ACHN (cell line): ENCODE data around the gene SEPTIN12.

Source experiments
- DNase-seq: peaks from one replicate; pipeline ENCODE4 v3.0.0-alpha.2; 2015
- in situ Hi-C: cut with HindIII; loops from 2 replicates; pipeline ENCODE4 v1.10.0; 2017; ENCODE audit warnings: low sequenced_read_pairs, low pct_ligation_motif_present, low pct_unique_long_range_greater_than_20kb

SEPTIN12 gene, protein sequence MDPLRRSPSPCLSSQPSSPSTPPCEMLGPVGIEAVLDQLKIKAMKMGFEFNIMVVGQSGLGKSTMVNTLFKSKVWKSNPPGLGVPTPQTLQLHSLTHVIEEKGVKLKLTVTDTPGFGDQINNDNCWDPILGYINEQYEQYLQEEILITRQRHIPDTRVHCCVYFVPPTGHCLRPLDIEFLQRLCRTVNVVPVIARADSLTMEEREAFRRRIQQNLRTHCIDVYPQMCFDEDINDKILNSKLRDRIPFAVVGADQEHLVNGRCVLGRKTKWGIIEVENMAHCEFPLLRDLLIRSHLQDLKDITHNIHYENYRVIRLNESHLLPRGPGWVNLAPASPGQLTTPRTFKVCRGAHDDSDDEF

DNA sequence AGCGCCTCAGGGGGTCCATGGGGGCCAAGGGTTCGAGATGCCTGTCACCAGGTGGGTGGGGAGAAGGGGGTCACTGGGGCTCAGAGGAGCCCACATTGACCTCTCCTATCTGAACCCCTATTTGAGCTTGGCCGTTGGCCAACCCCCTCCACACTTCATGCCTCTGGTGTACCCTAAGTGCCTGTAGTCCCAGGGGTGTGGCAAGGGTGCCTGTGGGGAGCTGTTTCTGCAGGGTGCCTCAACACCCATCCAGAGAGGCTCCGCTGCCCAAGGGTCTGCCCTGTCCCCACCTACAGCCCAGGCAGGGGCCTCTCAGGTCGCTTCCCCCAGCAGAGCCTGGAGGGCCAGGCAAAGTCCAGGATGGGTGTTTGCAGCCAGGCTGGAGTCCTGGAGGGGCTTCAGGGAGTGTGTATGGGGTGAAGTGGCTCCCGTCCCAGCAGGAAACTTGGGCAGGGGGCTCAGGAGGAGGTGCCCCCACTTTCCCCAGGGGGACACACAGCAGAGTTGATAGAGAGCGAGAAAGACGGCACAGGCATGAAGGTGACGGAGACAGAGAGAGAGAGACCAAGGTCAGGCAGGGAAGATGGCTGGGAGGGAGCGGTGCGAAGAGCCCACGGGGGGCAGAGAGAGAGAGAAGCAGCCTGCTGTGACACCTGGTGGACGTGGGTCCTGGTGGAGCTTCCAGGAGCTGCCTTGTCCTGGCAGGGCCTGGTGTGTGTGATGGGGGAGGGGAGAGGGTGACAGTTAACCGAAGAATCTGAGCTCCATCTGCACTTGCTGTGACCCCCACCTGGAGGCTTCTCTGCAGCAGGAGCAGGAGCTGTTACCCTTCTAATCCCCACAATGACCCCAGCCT is at the start of gene SEPTIN12:
Gene SEPTIN12, minus strand, starts transcription at position 719 of the 856 bp plus-strand sequence. Its CDS starts 700 bp downstream, at position 19.
- in situ Hi-C loops: no loop called here
- no peak for DNase-seq

DNA sequence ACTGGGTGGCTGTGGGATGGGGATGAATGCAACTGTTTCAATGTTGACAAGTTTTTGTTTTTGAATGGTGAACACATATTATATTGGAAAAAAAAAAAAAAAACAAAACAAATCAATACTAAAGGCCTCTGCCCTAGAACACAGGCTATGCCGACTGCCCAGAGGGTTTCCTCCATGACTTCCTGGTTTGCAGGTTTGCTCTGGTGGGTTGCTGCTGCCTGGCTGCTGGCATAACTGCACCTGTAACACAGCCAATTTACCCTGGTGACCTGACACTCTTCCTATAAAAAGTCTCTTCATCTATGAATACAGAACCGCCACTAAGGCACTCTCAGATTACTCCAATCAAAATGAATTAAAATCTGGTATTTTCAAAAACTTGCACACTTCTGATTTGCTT is 48.6 kb upstream of the SEPTIN12 start:
- in situ Hi-C loops: no loop called here
- no peak for DNase-seq

- DNase-seq: no peak
- in situ Hi-C loops: no loop called here
These were observed 45.4 kb upstream of the SEPTIN12 start for GRCh38 chr16:4833584-4833983.

DNA sequence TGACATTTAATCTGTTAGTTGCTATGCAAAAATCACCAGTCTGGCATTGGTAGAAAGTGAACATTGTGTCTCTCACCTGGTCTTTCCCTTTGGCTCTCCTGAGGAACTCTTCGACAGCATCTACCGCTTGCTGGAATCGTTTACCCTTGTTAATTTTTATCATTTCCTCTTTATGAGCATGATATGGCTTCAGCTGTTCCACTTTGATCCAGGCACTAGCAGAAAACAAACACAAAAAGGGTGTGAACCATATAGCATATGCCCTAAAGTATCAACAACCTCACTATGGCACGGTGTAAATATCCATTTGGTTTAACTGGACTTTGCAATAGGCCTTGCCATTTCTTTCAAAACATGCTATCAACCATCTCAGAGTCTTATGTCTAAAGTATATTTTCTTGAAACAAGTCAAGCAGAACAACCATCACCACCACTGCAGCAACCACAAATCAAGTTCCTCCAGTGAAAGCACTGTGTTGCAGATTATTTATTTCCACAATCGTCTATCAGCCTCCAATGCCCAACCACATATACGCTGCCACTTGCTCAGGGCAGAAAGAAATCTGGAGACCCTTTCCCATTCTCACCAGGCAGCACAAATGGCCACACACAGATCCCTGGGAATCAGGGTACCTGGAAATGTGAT is 44.7 kb upstream of the SEPTIN12 start:
- in situ Hi-C loops: no loop called here
- no peak for DNase-seq

GRCh38 chr16:4831616-4832015 is 43.5 kb upstream of the SEPTIN12 start:
- in situ Hi-C loops: no loop called here
- no peak for DNase-seq

GRCh38 chr16:4830408-4830807 is 42.3 kb upstream of the SEPTIN12 start:
- no peak for DNase-seq
- in situ Hi-C loops: no loop called here

- no peak for DNase-seq
These were observed 40.6 kb upstream of the SEPTIN12 start for GRCh38 chr16:4828567-4829321.

GRCh38 chr16:4826980-4827379 is 38.8 kb upstream of the SEPTIN12 start:
- DNase-seq: no peak
- in situ Hi-C loops: no loop called here

More at GRCh38 chr16:4828567-4829321, 40.6 kb upstream of the SEPTIN12 start:
- in situ Hi-C loops: no loop called here

DNA sequence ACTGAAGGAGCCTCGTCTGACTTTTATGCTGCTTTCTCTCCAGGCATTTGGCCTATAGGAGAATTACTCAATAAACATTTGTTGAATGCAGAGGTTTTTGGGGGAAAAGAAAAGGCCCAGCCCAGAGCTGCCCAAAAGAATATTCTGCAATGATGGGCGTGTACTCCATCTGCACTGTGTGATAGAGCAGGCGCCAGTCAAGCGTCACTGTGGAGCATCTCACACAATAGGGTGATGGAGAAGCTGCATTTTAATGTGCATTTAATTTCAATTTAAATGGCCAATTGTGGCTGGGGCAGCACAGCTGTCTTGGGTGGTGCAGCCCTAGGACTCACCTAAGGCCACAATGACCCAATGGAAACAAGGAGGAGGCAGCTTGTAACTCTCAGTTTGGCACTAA is 38.4 kb upstream of the SEPTIN12 start:
- DNase-seq: no peak
- in situ Hi-C loops: no loop called here

GRCh38 chr16:4825196-4825595 is 37.1 kb upstream of the SEPTIN12 start:
- in situ Hi-C loops: no loop called here
- DNase-seq: no peak

DNA sequence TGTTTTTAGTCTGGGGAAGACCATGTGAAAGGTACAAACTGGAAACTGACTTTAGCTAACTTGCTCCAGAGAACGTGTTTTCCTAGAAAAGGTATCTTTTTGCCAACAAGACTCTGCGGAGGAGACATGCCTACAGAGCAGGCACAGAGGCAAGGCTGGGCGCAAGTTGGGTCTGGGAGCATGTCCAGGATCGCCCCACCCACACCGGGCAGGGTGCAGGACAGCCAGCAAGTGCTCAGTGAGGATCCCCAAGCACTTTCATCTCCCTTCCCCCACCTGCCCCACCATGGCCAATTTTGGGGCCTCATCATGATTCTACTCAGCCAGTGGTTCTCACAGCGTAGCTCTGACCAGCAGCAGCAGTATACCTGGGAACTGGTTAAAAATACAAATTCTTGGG is 32.5 kb upstream of the SEPTIN12 start:
- in situ Hi-C loops: no loop called here
- DNase-seq: no peak

GRCh38 chr16:4814542-4815173 is 26.5 kb upstream of the SEPTIN12 start:
- no peak for DNase-seq
- in situ Hi-C loops: no loop called here

- DNase-seq: no peak
- in situ Hi-C loops: no loop called here
These were observed 25.9 kb upstream of the SEPTIN12 start for GRCh38 chr16:4814046-4814445.

- in situ Hi-C loops: no loop called here
These were observed 25.3 kb upstream of the SEPTIN12 start for GRCh38 chr16:4813251-4814003.

GRCh38 chr16:4811773-4812172 is 23.6 kb upstream of the SEPTIN12 start:
- in situ Hi-C loops: no loop called here
- no peak for DNase-seq

More at GRCh38 chr16:4813251-4814003, 25.3 kb upstream of the SEPTIN12 start:
- DNase-seq: no peak

DNA sequence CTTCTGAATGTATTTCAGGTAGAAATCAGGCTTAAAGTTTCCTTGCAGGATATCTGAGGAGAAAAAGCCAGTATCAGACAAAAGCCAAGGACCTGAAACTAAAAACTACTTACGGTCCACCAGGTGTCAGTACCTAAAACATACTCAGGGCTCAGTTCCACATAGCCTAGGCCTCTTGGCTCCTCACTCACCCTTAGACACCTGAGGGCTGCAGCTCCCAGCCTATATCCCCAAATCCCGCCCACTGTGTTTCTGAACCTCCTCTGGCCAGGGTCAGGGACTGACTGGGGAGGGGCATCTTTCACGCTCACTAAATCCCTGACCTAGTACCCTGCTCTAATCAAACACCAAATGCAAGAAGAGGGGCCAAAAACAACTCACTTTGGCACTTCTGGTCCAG is 23.1 kb upstream of the SEPTIN12 start:
- in situ Hi-C loops: no loop called here

GRCh38 chr16:4806280-4806679 is 18.1 kb upstream of the SEPTIN12 start:
- no peak for DNase-seq
- in situ Hi-C loops: no loop called here

More for the DNA sequence above, 23.1 kb upstream of the SEPTIN12 start:
- no peak for DNase-seq
